Heart left ventricle (tissue), 13 donors: ENCODE results near the gene NDRG3.

ENCODE experiments used
- CTCF ChIP-seq, 12 donors: fragments of 200-600 bp; sonication (generic) in 4 of 12; IDR thresholded peaks; one replicate each; pipeline versions ENCODE4 v1.5.0 to v1.8.0; 2018 to 2022; ENCODE audit warnings: antibody characterized with exemption in 12 of 12, mild to moderate bottlenecking in 5 of 12
- POLR2A ChIP-seq, 2 donors: fragments of 450-650 bp; IDR thresholded peaks; one replicate each; pipeline ENCODE4 v1.6.1; 2017; ENCODE audit warnings: antibody characterized with exemption in 2 of 2, mild to moderate bottlenecking in 2 of 2, moderate library complexity in 2 of 2
- donor health status: ischemic (EF 13 %, LVEDD 7.1; RV severe dilation, severe dysfunction).
- donor health status: DM: no; HTN: yes; CAD: no.
- donor health status: DM: no; HTN: no; CAD: no.
- donor health status: ischemic (EF 25% LVEDD 6.9; RV normal size, moderate dysfunction).
- donor health status: ischemic (EF 25% LVEDD 5.7; RV mildly dilated, moderate dysfunction).
- donor health status: ischemic (EF 35%, LVEDD 5.7; RV mildly dilated, moderate dysfunction).
- donor health status: nonischemic (EF 11% LVEDD 7.7; RV severe dilation, severe dysfunction).
- donor health status: DM: yes; HTN: yes; CAD: no.
- donor health status: PGD.
- donor health status: ischemic (EF 29% LVEDD 5.4; RV normal size, mild dysfunction).
- donor health status: nonischemic (EF 23%, LVEDD 6.1; RV moderate dilation, normal function).

- TF ChIP-seq POLR2A (IDR thresholded peaks at IDR 0.05) (no peak), CTCF (IDR thresholded peaks at IDR 0.05) (no peak)
These were observed 134.3 kb downstream of the NDRG3 start for GRCh38 chr20:36611625-36612024.
